HepG2 (cell line): ENCODE data around the gene DPYD. TPM values are rescaled to one million over a fixed set of nuclear protein-coding genes. Genes with fewer than 3 reads are reported as not detected.

Experiments
- ATAC-seq: fragments of 200-7000 bp; cut with Tn5 transposase; 3 replicates; pipeline ENCODE4 v1.9.1; 2020; ENCODE audit warnings: mild to moderate bottlenecking, moderate library complexity
- BruUV-seq: library from RNA; stranded (reverse); fragments of 400-500 nt; replicated peaks from 2 replicates; lab custom pipeline; 2021; lab: Mats Ljungman, UMichigan
- CTCF ChIA-PET: fragments of 300-600 bp; formaldehyde crosslinking; extraction: SDS; loops from one replicate; lab custom pipeline; 2021; ENCODE audit warnings: low total read pairs, inconsistent platforms, low intra/inter-chr PET ratio; lab: Yijun Ruan, JAX
- POLR2A ChIA-PET: fragments of 350-600 bp; sonication (Branson Sonifier 250); formaldehyde crosslinking; loops from one replicate; lab custom pipeline; 2020; ENCODE audit warnings: antibody characterized with exemption, inconsistent platforms; lab: Yijun Ruan, JAX
- DNase-seq: peaks from one replicate; pipeline ENCODE4 v3.0.0-alpha.2; 2015; ENCODE audit warnings: low spot score
- FAIRE-seq: peaks from 3 replicates; lab custom pipeline; 2011; peaks lifted over from hg19 to GRCh38; lab: Jason Lieb, UNC
- H2AFZ ChIP-seq: one replicate; pipeline ENCODE4 v1.6.1; 2011; ENCODE audit warnings: low read length, inconsistent platforms
- H3K27ac ChIP-seq: fragments of 300-600 bp; 3 replicates; pipeline ENCODE4 v1.8.0; 2011; ENCODE audit warnings: mixed run types, mild to moderate bottlenecking, mixed read lengths, low read length, inconsistent platforms; ENCODE audit not compliant: insufficient read depth; ENCODE audit errors: extremely low read length
- H3K27me3 ChIP-seq, 2 experiments: fragments of 200-600 bp in 1 of 2; 2 replicates in 1 of 2; 3 replicates in 1 of 2; pipeline versions ENCODE4 v1.6.0 to v1.8.0; 2011; ENCODE audit warnings: low read length in 2 of 2, mild to moderate bottlenecking in 2 of 2, moderate library complexity in 2 of 2, inconsistent platforms in 1 of 2; ENCODE audit not compliant: insufficient read depth in 2 of 2, control insufficient read depth in 1 of 2
- H3K36me3 ChIP-seq, 2 experiments: fragments of 200-600 bp in 1 of 2; replicated peaks in 1 of 2; 2 replicates in 1 of 2; 3 replicates in 1 of 2; pipeline versions ENCODE4 v1.5.1 to v1.8.0; 2011; ENCODE audit warnings: low read length in 2 of 2, inconsistent platforms in 1 of 2; ENCODE audit not compliant: insufficient read depth in 2 of 2, control insufficient read depth in 1 of 2
- H3K4me1 ChIP-seq: 2 replicates; pipeline ENCODE4 v1.5.1; 2012; ENCODE audit warnings: low read length, inconsistent platforms; ENCODE audit not compliant: insufficient read depth
- H3K4me2 ChIP-seq: 2 replicates; pipeline ENCODE4 v1.6.0; 2011; ENCODE audit warnings: low read depth, low read length, inconsistent platforms
- H3K4me3 ChIP-seq, 3 experiments: fragments of 200-600 bp in 1 of 3; sonication (generic), shearing (Covaris generic) in 1 of 3; replicated peaks in 1 of 3; 2 replicates each; pipeline ENCODE4 v1.5.1; 2011 to 2016; ENCODE audit warnings: low read length in 3 of 3, inconsistent platforms in 2 of 3, low read depth in 2 of 3, mild to moderate bottlenecking in 2 of 3, control low read depth in 1 of 3, mixed read lengths in 1 of 3; ENCODE audit not compliant: insufficient read depth in 1 of 3
- H3K79me2 ChIP-seq: one replicate; pipeline ENCODE4 v1.6.1; 2011; ENCODE audit warnings: low read length, inconsistent platforms; ENCODE audit not compliant: insufficient read depth
- H3K9ac ChIP-seq: 2 replicates; pipeline ENCODE4 v1.6.0; 2011; ENCODE audit warnings: mild to moderate bottlenecking, low read depth, low read length, inconsistent platforms; ENCODE audit not compliant: insufficient read depth
- H3K9me3 ChIP-seq: 2 replicates; pipeline ENCODE4 v1.5.1; 2012; ENCODE audit warnings: mild to moderate bottlenecking, low read length
- H4K20me1 ChIP-seq: 2 replicates; pipeline ENCODE4 v1.6.0; 2011; ENCODE audit warnings: inconsistent platforms, mild to moderate bottlenecking, low read length, moderate library complexity; ENCODE audit not compliant: insufficient read depth
- AHR ChIP-seq: IDR thresholded peaks from 2 replicates; pipeline ENCODE4 v1.6.1; 2018; ENCODE audit warnings: missing genetic modification reagents, missing compliant biosample characterization
- ELK4 ChIP-seq: sonication (generic); formaldehyde crosslinking; IDR thresholded peaks from 2 replicates; pipeline ENCODE4 v1.9.0; 2021; ENCODE audit warnings: missing genetic modification reagents, borderline replicate concordance
- EP300 ChIP-seq, 3 experiments: sonication (generic) in 1 of 3; formaldehyde crosslinking in 1 of 3; IDR thresholded peaks; 2 replicates each; pipeline versions ENCODE4 v1.5.1 to v1.6.1; 2011 to 2020; ENCODE audit warnings: low read depth in 2 of 3, low read length in 2 of 3, borderline replicate concordance in 1 of 3, improper control_type of control experiment in 1 of 3, mild to moderate bottlenecking in 1 of 3, missing genetic modification reagents in 1 of 3, moderate library complexity in 1 of 3
- FOXJ3 ChIP-seq: sonication (generic); formaldehyde crosslinking; IDR thresholded peaks from 2 replicates; pipeline ENCODE4 v1.4.0; 2020; ENCODE audit warnings: missing genetic modification reagents, mild to moderate bottlenecking, borderline replicate concordance
- KAT7 ChIP-seq: IDR thresholded peaks from 2 replicates; pipeline ENCODE4 v1.6.1; 2018; ENCODE audit warnings: borderline replicate concordance, missing compliant biosample characterization
- ZBTB40 ChIP-seq, 2 experiments: fragments of 450-650 bp in 1 of 2; sonication (generic) in 1 of 2; formaldehyde crosslinking in 1 of 2; IDR thresholded peaks; 2 replicates each; pipeline versions ENCODE4 v1.6.1 to v1.8.0; 2016 to 2022; ENCODE audit warnings: antibody characterized with exemption in 1 of 2, mild to moderate bottlenecking in 1 of 2, missing genetic modification reagents in 1 of 2
- ZNF660 ChIP-seq: sonication (generic); formaldehyde crosslinking; IDR thresholded peaks from 2 replicates; pipeline ENCODE4 v1.5.1; 2020; ENCODE audit warnings: mild to moderate bottlenecking, low read depth, missing genetic modification reagents, borderline replicate concordance
- ZNF674 ChIP-seq: sonication (generic); formaldehyde crosslinking; IDR thresholded peaks from 2 replicates; pipeline ENCODE4 v1.5.0; 2020; ENCODE audit warnings: low read depth, mild to moderate bottlenecking, missing genetic modification reagents
- ZNF761 ChIP-seq: sonication (generic); formaldehyde crosslinking; conservative IDR thresholded peaks from 2 replicates; pipeline ENCODE4 v1.4.0; 2020; ENCODE audit warnings: mild to moderate bottlenecking, missing genetic modification reagents
- WGBS: methylation state at CpG from one replicate; pipeline ENCODE4 v1.1.6; 2017; ENCODE audit warnings: low lambda C conversion rate; 5-methylcytosine and 5-hydroxymethylcytosine counted together
- in situ Hi-C: cut with HindIII; loops from 2 replicates; pipeline ENCODE4 v1.10.0; 2017; ENCODE audit warnings: low pct_unique_long_range_greater_than_20kb; ENCODE audit not compliant: extremely low pct_ligation_motif_present
- intact Hi-C: fragments of 100-400 bp; cut with micrococcal nuclease; formaldehyde crosslinking; loops from one replicate; pipeline ENCODE4 v1.10.0; 2022; ENCODE audit not compliant: unreplicated experiment
- polyA plus RNA-seq, 8 experiments: library from polyadenylated mRNA; depleted of rRNA in 3 of 8; stranded (reverse) in 7 of 8; unstranded in 1 of 8; fragments of >200 nt; fragmentation: Illumina TruSeq in 4 of 8; extraction: Trizol in 4 of 8; gene quantifications; 2 replicates each; pipeline versions ENCODE4 v1.2.1 to v1.2.3, GENCODE V29; 2011 to 2016; ENCODE audit warnings: low read depth in 4 of 8, missing spikeins in 1 of 8, mixed read lengths in 1 of 8; ENCODE audit not compliant: insufficient read depth in 1 of 8
- total RNA-seq, 5 experiments: library from RNA; depleted of rRNA; stranded (reverse); fragments of >200 nt; fragmentation: Illumina TruSeq; extraction: Trizol; gene quantifications; 2 replicates each; pipeline ENCODE4 v1.2.3, GENCODE V29; 2016; ENCODE audit warnings: low read depth in 1 of 5
- TF ChIP-seq, protein P1 (sequence below): sonication (generic); formaldehyde crosslinking; IDR thresholded peaks from 2 replicates; pipeline ENCODE4 v1.8.1; 2023; ENCODE audit warnings: mild to moderate bottlenecking, missing genetic modification reagents

DPYD gene
- total and polyA plus RNA-seq, 2 of the 13 experiments (the other 11 are each of a cell fraction or from before 2014, with no cell fraction given): 1.3 to 3.4 TPM

DNA sequence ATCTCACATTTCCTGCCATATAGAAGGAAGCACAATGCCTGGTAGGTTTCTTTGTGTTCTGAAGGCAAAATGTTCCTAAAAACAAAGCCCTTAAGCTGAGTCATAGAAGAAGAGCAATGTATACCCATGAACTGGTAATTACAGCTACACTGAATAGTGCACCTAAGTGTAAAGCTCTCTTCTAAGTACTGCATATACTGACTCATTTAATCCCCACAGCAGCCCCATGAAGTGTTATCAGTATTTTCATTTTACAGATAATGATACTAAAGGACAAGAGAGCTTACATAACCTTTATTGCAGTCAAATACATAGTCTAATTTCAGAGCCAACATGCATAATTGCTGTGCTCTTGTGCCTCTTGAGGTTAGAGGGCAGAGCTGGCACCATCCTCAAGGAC lies 239.9 kb downstream of the DPYD start (continued):
- TF ChIP-seq ZBTB40 (IDR thresholded peaks at IDR 0.05) (no peak), ZBTB40 (CRISPR knock-in tag; IDR thresholded peaks at IDR 0.05) (no peak), ZNF674 (CRISPR knock-in tag) (no peak), AHR (CRISPR knock-in tag) (no peak)

- Histone ChIP-seq H3K4me2 (no peak overlapping the region), H3K36me3 (no peaks in the 10 kb centered on the region), H3K79me2 (no peaks in the 10 kb centered on the region), H3K4me1 (no peaks in the 10 kb centered on the region), H3K9ac (no peak overlapping the region), H4K20me1 (no peaks in the 10 kb centered on the region), H3K4me3 (no peak overlapping the region), H3K9me3 (no peaks in the 10 kb centered on the region), H3K27me3 (no peaks in the 10 kb centered on the region), H3K27ac (no peak overlapping the region), H2AFZ (no peak overlapping the region)
- BruUV-seq: no TSS peak
- intact Hi-C loops (no loop called here), in situ Hi-C loops (no loop called here)
- ChIA-PET CTCF (no interaction called here), POLR2A (no interaction called here)
- no peak for ATAC-seq
- no peak for FAIRE-seq
- DNase-seq: no peak
- WGBS: 83% methylated on average over 3 of the region's 3 CpGs
- TF ChIP-seq KAT7 (CRISPR knock-in tag) (no peak), FOXJ3 (CRISPR knock-in tag) (no peak), ELK4 (CRISPR knock-in tag) (no peak), ZNF660 (CRISPR knock-in tag) (no peak), ZNF761 (CRISPR knock-in tag) (no peak), EP300 (IDR thresholded peaks at IDR 0.05; ENCODE audit: low read depth in 2 of 2, low read length in 2 of 2) (no peak), EP300 (CRISPR knock-in tag; IDR thresholded peaks at IDR 0.05; ENCODE audit: borderline replicate concordance) (no peak)
- TF ChIP-seq, protein P1, sequence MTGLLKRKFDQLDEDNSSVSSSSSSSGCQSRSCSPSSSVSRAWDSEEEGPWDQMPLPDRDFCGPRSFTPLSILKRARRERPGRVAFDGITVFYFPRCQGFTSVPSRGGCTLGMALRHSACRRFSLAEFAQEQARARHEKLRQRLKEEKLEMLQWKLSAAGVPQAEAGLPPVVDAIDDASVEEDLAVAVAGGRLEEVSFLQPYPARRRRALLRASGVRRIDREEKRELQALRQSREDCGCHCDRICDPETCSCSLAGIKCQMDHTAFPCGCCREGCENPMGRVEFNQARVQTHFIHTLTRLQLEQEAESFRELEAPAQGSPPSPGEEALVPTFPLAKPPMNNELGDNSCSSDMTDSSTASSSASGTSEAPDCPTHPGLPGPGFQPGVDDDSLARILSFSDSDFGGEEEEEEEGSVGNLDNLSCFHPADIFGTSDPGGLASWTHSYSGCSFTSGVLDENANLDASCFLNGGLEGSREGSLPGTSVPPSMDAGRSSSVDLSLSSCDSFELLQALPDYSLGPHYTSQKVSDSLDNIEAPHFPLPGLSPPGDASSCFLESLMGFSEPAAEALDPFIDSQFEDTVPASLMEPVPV: no peak
These were observed 240.4 kb downstream of the DPYD start for GRCh38 chr1:97680470-97680869.
